Measurements from ENCODE around the gene GFER. TPM values are rescaled to one million over a fixed set of nuclear protein-coding genes. Genes with fewer than 3 reads are reported as not detected.

Gene GFER
- total and polyA plus RNA-seq, 9 of the 15 experiments (the other 6 are each of a cell fraction or from before 2014, with no cell fraction given), result 4.3 to 53.7 (median 19.8) TPM

- TF ChIP-seq ZBTB5 (IDR thresholded peaks at IDR 0.05), result 0 out of 2 replicates have a peak, but pooled peaks have one; percentile 12
- peak; percentile 80 for TF ChIP-seq POLR2A (conservative IDR thresholded peaks at IDR 0.05)
- TF ChIP-seq, protein P1, sequence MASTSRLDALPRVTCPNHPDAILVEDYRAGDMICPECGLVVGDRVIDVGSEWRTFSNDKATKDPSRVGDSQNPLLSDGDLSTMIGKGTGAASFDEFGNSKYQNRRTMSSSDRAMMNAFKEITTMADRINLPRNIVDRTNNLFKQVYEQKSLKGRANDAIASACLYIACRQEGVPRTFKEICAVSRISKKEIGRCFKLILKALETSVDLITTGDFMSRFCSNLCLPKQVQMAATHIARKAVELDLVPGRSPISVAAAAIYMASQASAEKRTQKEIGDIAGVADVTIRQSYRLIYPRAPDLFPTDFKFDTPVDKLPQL (IDR thresholded peaks at IDR 0.05; ENCODE audit: extremely low read depth, insufficient read length), result no peak
- no peak for TF ChIP-seq NUFIP1 (IDR thresholded peaks at IDR 0.05; ENCODE audit: partially characterized antibody)
- no peak for TF ChIP-seq MGA (IDR thresholded peaks at IDR 0.05)
- TF ChIP-seq SRSF1 (IDR thresholded peaks at IDR 0.05; ENCODE audit: low read depth, low read length), result no peak
- no peak for TF ChIP-seq SAFB (IDR thresholded peaks at IDR 0.05; ENCODE audit: borderline replicate concordance, low read depth, low read length)
- no peak for TF ChIP-seq HEY1 (CRISPR knock-in tag; IDR thresholded peaks at IDR 0.05; ENCODE audit: borderline replicate concordance)
- TF ChIP-seq U2AF2 (optimal IDR thresholded peaks at IDR 0.05; ENCODE audit: low read depth, low read length), result no peak
- TF ChIP-seq HLTF (IDR thresholded peaks at IDR 0.05), result no peak
- TF ChIP-seq VEZF1 (CRISPR knock-in tag; IDR thresholded peaks at IDR 0.05), result peak; percentile 72
- TF ChIP-seq ARNT (IDR thresholded peaks at IDR 0.05), result no peak
Measured at GRCh38 chr16:1942810-1943726, 40.9 kb upstream of the GFER start, which contains the start of gene MSRB1 (continued).
